H1 (cell line): ENCODE data around the gene WASF1. TPM values are rescaled to one million over a fixed set of nuclear protein-coding genes. Genes with fewer than 3 reads are reported as not detected.

Source experiments
- CTCF ChIA-PET: fragments of 300-600 bp; sonication (Branson Sonifier 250); formaldehyde crosslinking; loops from one replicate; lab custom pipeline; 2021; ENCODE audit not compliant: partially characterized antibody; lab: Charles Lee
- POLR2A ChIA-PET: fragments of 300-600 bp; sonication (Branson Sonifier 250); formaldehyde crosslinking; loops from one replicate; lab custom pipeline; 2021; ENCODE audit warnings: inconsistent platforms; ENCODE audit not compliant: partially characterized antibody; lab: Charles Lee
- DNase-seq, 2 experiments: peaks; one replicate each; pipeline versions ENCODE4 v3.0.0 to v3.0.0-alpha.2; 2010 to 2022; ENCODE audit warnings: low spot score in 2 of 2, low read depth in 1 of 2, mixed read lengths in 1 of 2
- FAIRE-seq: peaks from 2 replicates; lab custom pipeline; 2011; peaks lifted over from hg19 to GRCh38; lab: Jason Lieb, UNC
- H2AFZ ChIP-seq: 2 replicates; pipeline ENCODE4 v1.8.1; 2012; ENCODE audit warnings: low read length, inconsistent platforms
- H2AK5ac ChIP-seq: 2 replicates; pipeline ENCODE4 v1.6.1; 2013; ENCODE audit warnings: low read depth, low read length
- H2BK120ac ChIP-seq: replicated peaks from 2 replicates; pipeline ENCODE3; 2013; ENCODE audit warnings: low read depth, low read length, inconsistent platforms
- H2BK12ac ChIP-seq: 2 replicates; pipeline ENCODE4 v1.6.1; 2013; ENCODE audit warnings: low read depth, low read length
- H2BK15ac ChIP-seq: 2 replicates; pipeline ENCODE4 v1.6.1; 2013; ENCODE audit warnings: low read length
- H2BK20ac ChIP-seq: 2 replicates; pipeline ENCODE4 v1.6.1; 2013; ENCODE audit warnings: low read length
- H2BK5ac ChIP-seq: 2 replicates; pipeline ENCODE4 v1.6.1; 2013; ENCODE audit warnings: low read depth, low read length
- H3K14ac ChIP-seq: 2 replicates; pipeline ENCODE4 v1.6.1; 2013; ENCODE audit warnings: inconsistent platforms; ENCODE audit not compliant: insufficient read length
- H3K18ac ChIP-seq: 2 replicates; pipeline ENCODE4 v1.6.1; 2013; ENCODE audit warnings: low read length; ENCODE audit errors: extremely low read depth
- H3K23ac ChIP-seq: 2 replicates; pipeline ENCODE4 v1.6.1; 2013; ENCODE audit warnings: inconsistent platforms; ENCODE audit not compliant: insufficient read length
- H3K23me2 ChIP-seq: 2 replicates; pipeline ENCODE4 v1.6.1; 2013; ENCODE audit warnings: low read depth, low read length
- H3K27ac ChIP-seq: 2 replicates; pipeline ENCODE4 v1.6.1; 2011; ENCODE audit warnings: low read depth, low read length, inconsistent platforms
- H3K27me3 ChIP-seq, 4 experiments: replicated peaks in 1 of 4; 1 replicate in 1 of 4; 2 replicates in 3 of 4; pipeline versions ENCODE4 v1.6.1 to v1.8.1; 2011 to 2013; ENCODE audit warnings: low read length in 3 of 4, mild to moderate bottlenecking in 3 of 4, inconsistent platforms in 2 of 4, mixed read lengths in 2 of 4, moderate library complexity in 1 of 4; ENCODE audit not compliant: control insufficient read depth in 3 of 4, insufficient read depth in 3 of 4; ENCODE audit errors: extremely low read depth in 1 of 4
- H3K36me3 ChIP-seq, 4 experiments: 2 replicates each; pipeline versions ENCODE4 v1.6.1 to v1.8.1; 2011 to 2013; ENCODE audit warnings: mild to moderate bottlenecking in 4 of 4, low read length in 3 of 4, moderate library complexity in 2 of 4, control low read depth in 1 of 4, inconsistent platforms in 1 of 4; ENCODE audit not compliant: insufficient read depth in 4 of 4, control insufficient read depth in 2 of 4
- H3K4ac ChIP-seq: replicated peaks from 2 replicates; pipeline ENCODE3; 2013; ENCODE audit warnings: low read length, low read depth, mixed read lengths, inconsistent platforms; ENCODE audit not compliant: insufficient read length
- H3K4me1 ChIP-seq, 4 experiments: replicated peaks in 1 of 4; 1 replicate in 1 of 4; 2 replicates in 3 of 4; pipeline versions ENCODE4 v1.6.1 to v1.8.1; 2011 to 2013; ENCODE audit warnings: low read length in 3 of 4, inconsistent platforms in 2 of 4, mixed read lengths in 1 of 4; ENCODE audit not compliant: insufficient read depth in 4 of 4, control insufficient read depth in 3 of 4
- H3K4me2 ChIP-seq, 2 experiments: 2 replicates each; pipeline versions ENCODE4 v1.6.1 to v1.8.1; 2011 to 2013; ENCODE audit warnings: low read depth in 2 of 2, low read length in 2 of 2, control low read depth in 1 of 2, inconsistent platforms in 1 of 2, mild to moderate bottlenecking in 1 of 2; ENCODE audit not compliant: insufficient read depth in 1 of 2
- H3K4me3 ChIP-seq, 4 experiments: fragments of 200-600, 300-600 bp in 1 of 4; sonication (generic), shearing (Covaris generic), sonication (Bioruptor Twin) in 1 of 4; 2 replicates each; pipeline versions ENCODE4 v1.5.1 to v1.8.1; 2011 to 2016; ENCODE audit warnings: low read length in 4 of 4, low read depth in 3 of 4, control low read depth in 2 of 4, inconsistent platforms in 2 of 4, mild to moderate bottlenecking in 2 of 4, mixed read lengths in 1 of 4, moderate library complexity in 1 of 4; ENCODE audit not compliant: insufficient read depth in 2 of 4; ENCODE audit errors: extremely low read depth in 1 of 4
- H3K56ac ChIP-seq: replicated peaks from 2 replicates; pipeline ENCODE3; 2013; ENCODE audit warnings: low read depth, mild to moderate bottlenecking, mixed read lengths, low read length, inconsistent platforms; ENCODE audit not compliant: insufficient read length
- H3K79me1 ChIP-seq: 2 replicates; pipeline ENCODE4 v1.6.1; 2013; ENCODE audit warnings: low read depth, low read length, control low read depth
- H3K79me2 ChIP-seq, 2 experiments: 2 replicates each; pipeline versions ENCODE4 v1.6.1 to v1.8.1; 2012 to 2013; ENCODE audit warnings: low read length in 2 of 2, mild to moderate bottlenecking in 2 of 2, inconsistent platforms in 1 of 2; ENCODE audit not compliant: insufficient read depth in 2 of 2, control insufficient read depth in 1 of 2
- H3K9ac ChIP-seq, 4 experiments: replicated peaks in 1 of 4; 1 replicate in 1 of 4; 2 replicates in 3 of 4; pipeline versions ENCODE4 v1.6.1 to v1.8.1; 2011 to 2013; ENCODE audit warnings: low read depth in 3 of 4, low read length in 3 of 4, control low read depth in 2 of 4, mild to moderate bottlenecking in 2 of 4, moderate library complexity in 2 of 4, inconsistent platforms in 1 of 4; ENCODE audit errors: extremely low read depth in 1 of 4
- H3K9me3 ChIP-seq, 2 experiments: 2 replicates each; pipeline versions ENCODE4 v1.6.1 to v1.8.1; 2012 to 2013; ENCODE audit warnings: mild to moderate bottlenecking in 2 of 2, moderate library complexity in 2 of 2, control low read depth in 1 of 2, inconsistent platforms in 1 of 2, low read depth in 1 of 2, low read length in 1 of 2, mixed read lengths in 1 of 2; ENCODE audit not compliant: insufficient read depth in 2 of 2
- H4K20me1 ChIP-seq, 2 experiments: replicated peaks in 1 of 2; 2 replicates each; pipeline versions ENCODE3 to v1.8.1; 2011 to 2013; ENCODE audit warnings: inconsistent platforms in 2 of 2, low read length in 2 of 2, mild to moderate bottlenecking in 1 of 2; ENCODE audit not compliant: insufficient read depth in 2 of 2, control insufficient read depth in 1 of 2
- H4K5ac ChIP-seq: 2 replicates; pipeline ENCODE4 v1.6.1; 2013; ENCODE audit warnings: low read length, low read depth, mixed read lengths, inconsistent platforms; ENCODE audit not compliant: insufficient read length
- H4K8ac ChIP-seq: 2 replicates; pipeline ENCODE4 v1.8.0; 2013; ENCODE audit warnings: mild to moderate bottlenecking, moderate library complexity, low read length, inconsistent platforms; ENCODE audit not compliant: insufficient read depth; ENCODE audit errors: extremely low read depth
- H4K91ac ChIP-seq: replicated peaks from 2 replicates; pipeline ENCODE3; 2013; ENCODE audit warnings: low read length, mixed read lengths, inconsistent platforms; ENCODE audit not compliant: insufficient read length
- ASH2L ChIP-seq: fragments of 200-600, 300-600 bp; sonication (generic); IDR thresholded peaks from one replicate; pipeline ENCODE4 v1.7.1; 2017; ENCODE audit warnings: low read length
- CBX5 ChIP-seq: fragments of 300-800, 300-1000 bp; sonication (generic); IDR thresholded peaks from 2 replicates; pipeline ENCODE4 v1.7.1; 2016; ENCODE audit warnings: antibody characterized with exemption, low read length, low read depth
- CREB1 ChIP-seq: IDR thresholded peaks from 2 replicates; pipeline ENCODE4 v1.6.1; 2012; ENCODE audit warnings: inconsistent platforms
- CTBP2 ChIP-seq: IDR thresholded peaks from 2 replicates; pipeline ENCODE4 v1.7.0; 2011; ENCODE audit warnings: borderline replicate concordance, mild to moderate bottlenecking, moderate library complexity, mixed read lengths, low read length; ENCODE audit not compliant: insufficient read depth, insufficient read length
- FOSL1 ChIP-seq: IDR thresholded peaks from 2 replicates; pipeline ENCODE4 v1.6.1; 2011; ENCODE audit warnings: mild to moderate bottlenecking, low read depth, low read length, moderate library complexity; ENCODE audit not compliant: insufficient read depth
- JUND ChIP-seq: IDR thresholded peaks from 2 replicates; pipeline ENCODE4 v1.6.1; 2011; ENCODE audit warnings: mild to moderate bottlenecking, improper control_type of control experiment, low read length
- KDM1A ChIP-seq: fragments of 200-600, 300-600 bp; sonication (generic); IDR thresholded peaks from 2 replicates; pipeline ENCODE4 v1.7.1; 2016; ENCODE audit warnings: mild to moderate bottlenecking, low read length, borderline replicate concordance
- MAFK ChIP-seq: IDR thresholded peaks from 2 replicates; pipeline ENCODE4 v1.6.1; 2012; ENCODE audit warnings: low read depth, mild to moderate bottlenecking, improper control_type of control experiment, low read length
- NANOG ChIP-seq: IDR thresholded peaks from 2 replicates; pipeline ENCODE4 v1.6.1; 2011; ENCODE audit warnings: low read length, low read depth, mild to moderate bottlenecking, inconsistent platforms; ENCODE audit not compliant: insufficient read depth, poor library complexity, severe bottlenecking
- RFX5 ChIP-seq: IDR thresholded peaks from 2 replicates; pipeline ENCODE4 v1.6.1; 2011; ENCODE audit warnings: low read depth, low read length, improper control_type of control experiment, borderline replicate concordance
- SAP30 ChIP-seq: fragments of 300-600 bp; sonication (generic); IDR thresholded peaks from 2 replicates; pipeline ENCODE4 v1.7.1; 2012; ENCODE audit warnings: low read length, moderate library complexity, mild to moderate bottlenecking, inconsistent platforms; ENCODE audit not compliant: insufficient read depth, insufficient replicate concordance
- SIRT6 ChIP-seq: IDR thresholded peaks from one replicate; pipeline ENCODE4 v1.7.1; 2012; ENCODE audit warnings: low read length, inconsistent platforms
- TAF1 ChIP-seq: IDR thresholded peaks from 2 replicates; pipeline ENCODE4 v1.6.1; 2011; ENCODE audit warnings: mild to moderate bottlenecking, low read depth, low read length
- TEAD4 ChIP-seq: IDR thresholded peaks from 2 replicates; pipeline ENCODE4 v1.6.1; 2012; ENCODE audit warnings: low read depth, low read length, inconsistent platforms, mixed read lengths
- YY1 ChIP-seq: IDR thresholded peaks from 2 replicates; pipeline ENCODE4 v1.6.1; 2011; ENCODE audit warnings: low read depth, mild to moderate bottlenecking, low read length
- WGBS, 2 experiments: shearing (Covaris generic) in 1 of 2; methylation state at CpG; one replicate each; pipeline versions ENCODE4 v1.1.6 to v1.1.7; 2013 to 2015; ENCODE audit warnings: low lambda C conversion rate in 2 of 2, mixed read lengths in 2 of 2, inconsistent platforms in 1 of 2, low coverage in 1 of 2, missing lambda C conversion rate in 1 of 2; ENCODE audit not compliant: insufficient replicate concordance in 2 of 2, insufficient coverage in 1 of 2, insufficient read length in 1 of 2; ENCODE audit errors: extremely low coverage in 1 of 2, missing lambda C conversion rate in 1 of 2; 5-methylcytosine and 5-hydroxymethylcytosine counted together
- polyA plus RNA-seq, 7 experiments: library from polyadenylated mRNA; depleted of rRNA in 3 of 7; stranded (reverse) in 5 of 7; unstranded in 2 of 7; fragments of >200 nt in 5 of 7; fragments of 200-250 nt in 2 of 7; gene quantifications; 1 replicate in 5 of 7; 2 replicates in 1 of 7; 4 replicates in 1 of 7; pipeline versions ENCODE4 v1.2.1 to v1.2.3, GENCODE V29; 2011 to 2013; ENCODE audit warnings: missing spikeins in 2 of 7, mixed read lengths in 2 of 7
- total RNA-seq: library from RNA; stranded (reverse); fragmentation: NEBNext Ultra II Directional; extraction: Animal tissue kit (Norgen Biotek cat#: 25700); gene quantifications from 2 replicates; pipeline ENCODE4 v1.2.1, GENCODE V29; 2021

The WASF1 gene
- total and polyA plus RNA-seq, 2 of the 8 experiments (the other 6 are each of a cell fraction or from before 2014, with no cell fraction given): 37.6 to 39.9 TPM

DNA sequence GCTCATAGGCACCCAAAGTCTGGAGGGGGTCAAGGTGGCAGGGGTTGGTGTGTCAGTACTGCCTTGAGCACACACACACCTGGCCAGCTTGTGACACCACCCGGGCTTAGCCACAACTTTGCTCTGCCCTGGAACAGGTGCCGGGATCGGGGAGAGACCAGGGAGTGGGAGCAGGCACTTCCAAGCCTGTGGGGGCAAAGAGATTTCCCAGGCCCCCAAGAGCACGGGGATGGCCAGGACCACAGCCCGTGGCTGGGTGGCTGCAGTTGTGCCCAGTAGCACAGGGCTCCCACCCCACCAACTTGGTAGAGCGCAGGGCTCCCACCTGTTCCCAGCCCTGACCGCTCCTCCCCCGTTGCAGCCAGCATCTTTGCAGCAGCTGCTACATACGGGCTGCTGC, 40.4 kb downstream of the WASF1 start:
- Histone ChIP-seq H2BK120ac (no peak overlapping the region), H2BK12ac (no peak overlapping the region), H3K9me3 (peaks cover 10 to 16% of the 10 kb centered on the region in 2 experiments; a peak in 3 of 4 replicates), H3K23ac (no peak overlapping the region), H2BK5ac (no peak overlapping the region), H3K27ac (no peak overlapping the region), H3K4ac (no peak overlapping the region), H3K27me3 (no peaks in the 10 kb centered on the region), H3K79me1 (no peaks in the 10 kb centered on the region), H3K4me2 (no peak overlapping the region), H3K18ac (no peak overlapping the region), H2AK5ac (no peak overlapping the region), H4K8ac (no peak overlapping the region), H3K14ac (no peak overlapping the region), H4K20me1 (no peaks in the 10 kb centered on the region), H3K4me1 (no peaks in the 10 kb centered on the region), H4K91ac (no peak overlapping the region), H3K79me2 (no peaks in the 10 kb centered on the region), H3K4me3 (no peak overlapping the region), H4K5ac (no peak overlapping the region), H3K23me2 (no peaks in the 10 kb centered on the region), H2BK15ac (no peak overlapping the region), H3K56ac (no peak overlapping the region), H2AFZ (no peak overlapping the region), H3K9ac (no peak overlapping the region), H2BK20ac (no peak overlapping the region), H3K36me3 (peaks cover 0 to 9% (median 1%) of the 10 kb centered on the region in 4 experiments; a peak in 1 of 8 replicates)
- ChIA-PET CTCF (interaction anchor here (1.0 to 1.7 kb wide), 3 partner anchors 10 to 100 kb away, joined by 3 to 6 read pairs (median 5); no protein-coding TSS in a partner anchor), POLR2A (interaction anchor here (0.6 to 1.4 kb wide), 2 partner anchors 9 to 49 kb away, joined by 3 read pairs; no protein-coding TSS in a partner anchor)
- FAIRE-seq: no peak
- no peak for DNase-seq
- WGBS, 2 experiments: 88% methylated on average over 9 of the region's 9 CpGs; no CpG with 5 or more reads in 1 of the 2 experiments
- TF ChIP-seq TAF1 (no peak), KDM1A (no peak), FOSL1 (no peak), CREB1 (no peak), RFX5 (no peak), TEAD4 (no peak), MAFK (no peak), YY1 (no peak), SIRT6 (no peak), CBX5 (no peak), SAP30 (no peak), ASH2L (no peak), NANOG (no peak), JUND (no peak), CTBP2 (no peak)
